GM23338 (cell line): Measurements from ENCODE around the gene RIN3. TPM values are rescaled to one million over a fixed set of nuclear protein-coding genes. Genes with fewer than 3 reads are reported as not detected.

Experiments used
- ATAC-seq: fragments of 200-7000 bp; cut with Tn5 transposase; 3 replicates; pipeline ENCODE4 v1.9.1; 2020
- DNase-seq: peaks from one replicate; pipeline ENCODE4 v3.0.0-alpha.2; 2015; ENCODE audit warnings: low spot score
- H2AFZ ChIP-seq: fragments of 200-600 bp; sonication (generic); 2 replicates; pipeline ENCODE4 v1.8.0; 2016; ENCODE audit warnings: antibody characterized with exemption, mild to moderate bottlenecking, moderate library complexity
- H3F3A ChIP-seq: fragments of 200-600 bp; sonication (generic); replicated peaks from 2 replicates; pipeline ENCODE4 v1.8.0; 2017; ENCODE audit warnings: antibody characterized with exemption, mixed run types, low read depth
- H3K27ac ChIP-seq: fragments of 200-600 bp; sonication (generic); 2 replicates; pipeline ENCODE4 v1.6.1; 2016; ENCODE audit warnings: low read depth
- H3K27me3 ChIP-seq: fragments of 200-600 bp; sonication (generic); 2 replicates; pipeline ENCODE4 v1.8.0; 2016; ENCODE audit warnings: mild to moderate bottlenecking, mixed run types, moderate library complexity; ENCODE audit not compliant: insufficient read depth
- H3K36me3 ChIP-seq: fragments of 200-600 bp; sonication (generic); 2 replicates; pipeline ENCODE4 v1.8.0; 2016; ENCODE audit warnings: mild to moderate bottlenecking; ENCODE audit not compliant: insufficient read depth
- H3K4me1 ChIP-seq: fragments of 200-600 bp; sonication (generic); 2 replicates; pipeline ENCODE4 v1.8.0; 2016; ENCODE audit warnings: mild to moderate bottlenecking, moderate library complexity; ENCODE audit not compliant: insufficient read depth
- H3K4me2 ChIP-seq: fragments of 200-600 bp; sonication (generic); 2 replicates; pipeline ENCODE4 v1.7.1; 2017; ENCODE audit warnings: mixed run types
- H3K4me3 ChIP-seq: fragments of 200-600 bp; sonication (generic); 2 replicates; pipeline ENCODE4 v1.6.1; 2016; ENCODE audit warnings: mixed run types
- H3K79me2 ChIP-seq: fragments of 200-600 bp; sonication (generic); replicated peaks from 2 replicates; pipeline ENCODE4 v1.8.0; 2017; ENCODE audit warnings: mild to moderate bottlenecking; ENCODE audit not compliant: insufficient read depth
- H3K9me2 ChIP-seq: fragments of 200-600 bp; sonication (generic); 2 replicates; pipeline ENCODE4 v1.8.0; 2017; ENCODE audit not compliant: insufficient read depth
- H4K20me1 ChIP-seq: fragments of 200-600 bp; sonication (generic); replicated peaks from 2 replicates; pipeline ENCODE4 v1.8.0; 2017; ENCODE audit warnings: mild to moderate bottlenecking; ENCODE audit not compliant: insufficient read depth
- H3K27ac Mint-ChIP-seq: 2 replicates; pipeline ENCODE4 v1.8.0; 2020; ENCODE audit warnings: inconsistent platforms, mild to moderate bottlenecking, moderate library complexity, mixed read lengths
- H3K27me3 Mint-ChIP-seq: 3 replicates; pipeline ENCODE4 v1.8.0; 2022; ENCODE audit warnings: low read depth, mild to moderate bottlenecking, moderate library complexity, mixed read lengths, inconsistent platforms; ENCODE audit not compliant: insufficient read depth, poor library complexity
- H3K36me3 Mint-ChIP-seq: 3 replicates; pipeline ENCODE4 v1.8.0; 2021; ENCODE audit warnings: low read depth, mild to moderate bottlenecking, inconsistent platforms, moderate library complexity, mixed read lengths
- H3K4me1 Mint-ChIP-seq: 3 replicates; pipeline ENCODE4 v1.8.0; 2020; ENCODE audit warnings: mild to moderate bottlenecking, inconsistent platforms, mixed read lengths
- H3K4me3 Mint-ChIP-seq: 3 replicates; pipeline ENCODE4 v1.8.0; 2021; ENCODE audit warnings: moderate library complexity, mild to moderate bottlenecking, inconsistent platforms, mixed read lengths
- H3K9me3 Mint-ChIP-seq: 3 replicates; pipeline ENCODE4 v1.8.0; 2020; ENCODE audit warnings: moderate library complexity, mild to moderate bottlenecking, inconsistent platforms, mixed read lengths
- CREB1 ChIP-seq: fragments of 250-450 bp; sonication (Bioruptor Pico); IDR thresholded peaks from 2 replicates; pipeline ENCODE4 v1.5.0; 2020; ENCODE audit warnings: low read depth, mild to moderate bottlenecking, moderate library complexity
- CTCF ChIP-seq, 2 experiments: fragments of 200-600 bp in 1 of 2; sonication (generic) in 1 of 2; conservative IDR thresholded peaks; 2 replicates each; pipeline versions ENCODE4 v1.5.1 to v1.6.1; 2016 to 2017; ENCODE audit warnings: antibody characterized with exemption in 2 of 2, low read depth in 2 of 2, mild to moderate bottlenecking in 2 of 2, moderate library complexity in 1 of 2
- ETS1 ChIP-seq: IDR thresholded peaks from 2 replicates; pipeline ENCODE4 v1.6.1; 2016; ENCODE audit warnings: antibody characterized with exemption
- EZH2 ChIP-seq: fragments of 200-600 bp; sonication (generic); IDR thresholded peaks from one replicate; pipeline ENCODE4 v1.8.0; 2017; ENCODE audit warnings: antibody characterized with exemption, mild to moderate bottlenecking, low read depth; ENCODE audit not compliant: unreplicated experiment
- EZH2phosphoT487 ChIP-seq: fragments of 200-600 bp; sonication (generic); IDR thresholded peaks from one replicate; pipeline ENCODE4 v1.8.1; 2018; ENCODE audit warnings: antibody characterized with exemption; ENCODE audit not compliant: unreplicated experiment
- NANOG ChIP-seq: IDR thresholded peaks from 2 replicates; pipeline ENCODE4 v1.6.1; 2016; ENCODE audit warnings: antibody characterized with exemption, borderline replicate concordance
- REST ChIP-seq: IDR thresholded peaks from one replicate; pipeline ENCODE4 v1.6.1; 2018; ENCODE audit warnings: antibody characterized with exemption; ENCODE audit not compliant: unreplicated experiment
- STAT1 ChIP-seq: IDR thresholded peaks from one replicate; pipeline ENCODE4 v1.6.1; 2016; ENCODE audit warnings: antibody characterized with exemption; ENCODE audit not compliant: unreplicated experiment
- ZNF114 ChIP-seq: fragments of 250-450 bp; sonication (Bioruptor Pico); IDR thresholded peaks from 2 replicates; pipeline ENCODE4 v1.5.0; 2020; ENCODE audit warnings: mild to moderate bottlenecking, moderate library complexity
- ZNF331 ChIP-seq: fragments of 250-450 bp; sonication (Bioruptor Pico); IDR thresholded peaks from 2 replicates; pipeline ENCODE4 v1.5.0; 2020; ENCODE audit warnings: low read depth, mild to moderate bottlenecking, moderate library complexity
- ZNF462 ChIP-seq: fragments of 250-450 bp; sonication (Bioruptor Pico); IDR thresholded peaks from 2 replicates; pipeline ENCODE4 v1.5.0; 2020; ENCODE audit warnings: mild to moderate bottlenecking, moderate library complexity
- polyA plus RNA-seq: library from polyadenylated mRNA; unstranded; fragments of >200 nt; fragmentation: Nextera tagmentation; extraction: Ambion mirVana; gene quantifications from 2 replicates; pipeline ENCODE4 v1.2.1, GENCODE V29; 2016
- total RNA-seq: library from RNA; depleted of rRNA; stranded (reverse); fragments of >200 nt; shearing (Covaris generic); gene quantifications from 2 replicates; pipeline ENCODE4 v1.2.3, GENCODE V29; 2014

RIN3 gene
- total and polyA plus RNA-seq, 2 experiments from 2014 or later, result 0.97 to 1.5 TPM

DNA sequence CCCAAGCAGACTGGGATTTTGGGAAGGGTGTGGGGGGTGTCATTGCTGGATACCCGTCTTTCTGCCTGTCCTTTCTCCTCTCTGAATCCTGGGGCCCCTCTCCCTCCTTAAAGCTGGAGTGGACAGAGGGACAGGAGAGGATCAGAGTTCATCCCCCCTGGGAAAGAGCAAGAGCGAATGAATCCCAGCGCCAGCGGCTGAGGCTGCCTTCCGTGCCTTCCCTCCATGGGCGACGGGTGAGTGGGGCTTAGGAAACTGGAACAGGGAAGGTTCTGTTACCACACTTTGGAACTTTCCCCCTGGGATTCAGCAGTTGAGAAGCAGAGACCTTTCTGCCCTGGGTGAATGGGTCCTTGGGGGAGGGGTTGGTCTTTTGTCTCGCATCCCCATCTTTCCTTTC, 16.2 kb upstream of the RIN3 start (continued):
- no peak for TF ChIP-seq ZNF462 (CRISPR knock-in tag)
- no peak for TF ChIP-seq ETS1
- no peak for TF ChIP-seq ZNF331 (CRISPR knock-in tag)
- no peak for TF ChIP-seq CREB1 (CRISPR knock-in tag)
- no peak for TF ChIP-seq EZH2phosphoT487
- TF ChIP-seq ZNF114 (CRISPR knock-in tag), result no peak
- no peak for TF ChIP-seq NANOG

DNA sequence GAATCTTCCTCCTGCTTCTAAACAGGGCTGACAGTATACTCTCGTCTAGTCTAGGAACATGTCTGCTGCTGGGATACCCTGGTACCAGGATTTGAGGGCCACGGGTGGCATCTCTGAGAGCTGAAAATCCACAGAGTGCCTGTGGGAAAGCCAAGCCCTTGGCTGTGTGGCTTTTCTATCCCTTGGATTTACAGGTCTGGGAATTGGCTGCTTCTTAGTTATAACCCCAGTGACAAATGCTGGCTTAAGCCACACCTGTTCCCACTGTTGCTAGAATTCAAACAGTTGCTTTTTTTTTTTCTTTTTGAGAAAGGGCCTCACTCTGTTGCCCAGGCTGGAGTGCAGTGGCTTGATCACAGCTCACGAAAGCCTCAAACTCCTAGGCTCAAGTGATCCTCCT, 14.3 kb upstream of the RIN3 start:
- Histone ChIP-seq H3K4me3 (no peak overlapping the region), H2AFZ (no peak overlapping the region), H3F3A (no peaks in the 10 kb centered on the region), H4K20me1 (no peaks in the 10 kb centered on the region), H3K27me3 (no peaks in the 10 kb centered on the region), H3K79me2 (no peaks in the 10 kb centered on the region), H3K27ac (no peak overlapping the region), H3K4me2 (no peak overlapping the region), H3K36me3 (no peaks in the 10 kb centered on the region), H3K4me1 (no peaks in the 10 kb centered on the region), H3K9me2 (no peaks in the 10 kb centered on the region)
- no peak overlapping the region for H3K27ac Mint-ChIP-seq
- DNase-seq (no peak), ATAC-seq (no peak)
- H3K27me3 Mint-ChIP-seq, result no peaks in the 10 kb centered on the region
- peaks cover 21% of the 10 kb centered on the region for H3K4me1 Mint-ChIP-seq
- no peaks in the 10 kb centered on the region for H3K36me3 Mint-ChIP-seq
- no peaks in the 10 kb centered on the region for H3K9me3 Mint-ChIP-seq
- no peak overlapping the region for H3K4me3 Mint-ChIP-seq
- TF ChIP-seq NANOG (no peak), ZNF331 (CRISPR knock-in tag) (no peak), ZNF114 (CRISPR knock-in tag) (no peak), EZH2 (no peak), REST (no peak), STAT1 (no peak), CREB1 (CRISPR knock-in tag) (no peak), CTCF (conservative IDR thresholded peaks at IDR 0.05; ENCODE audit: low read depth in 2 of 2) (no peak)
